ENCODE measurements around the gene MTAP. TPM values are rescaled to one million over a fixed set of nuclear protein-coding genes. Genes with fewer than 3 reads are reported as not detected.

MTAP gene
- polyA plus RNA-seq, 1 donor from 2014 or later, result 19.3 TPM

- Mint-ChIP-seq H3K36me3 (peaks cover 23% of the 10 kb centered on the region), H3K9me3 (peaks cover under 1 to 4% (median 3%) of the 10 kb centered on the region in 3 donors), H3K27me3 (no peaks in the 10 kb centered on the region), H3K27ac (peak overlapping the region in 2 of 3 donors; percentile 17 to 21), H3K4me1 (no peaks in the 10 kb centered on the region), H3K4me3 (no peak overlapping the region)
Observed at GRCh38 chr9:21852754-21853153, 50.3 kb downstream of the MTAP start.

GRCh38 chr9:21853414-21853813 is 51.0 kb downstream of the MTAP start:
- peaks cover 0 to 4% (median 3%) of the 10 kb centered on the region in 3 donors for H3K9me3 Mint-ChIP-seq
- H3K27ac Mint-ChIP-seq, result no peak overlapping the region
- H3K36me3 Mint-ChIP-seq, result peaks cover 22% of the 10 kb centered on the region

GRCh38 chr9:21854119-21854518 is 51.7 kb downstream of the MTAP start:
- peaks cover 28% of the 10 kb centered on the region for H3K36me3 Mint-ChIP-seq
- peaks cover 0 to 2% (median 0%) of the 10 kb centered on the region in 3 donors for H3K9me3 Mint-ChIP-seq
- no peaks in the 10 kb centered on the region for H3K27me3 Mint-ChIP-seq
- H3K4me1 Mint-ChIP-seq, result no peaks in the 10 kb centered on the region
- no peak overlapping the region for H3K27ac Mint-ChIP-seq
- no peak overlapping the region for H3K4me3 Mint-ChIP-seq

More at GRCh38 chr9:21853414-21853813, 51.0 kb downstream of the MTAP start:
- H3K4me3 Mint-ChIP-seq, result no peak overlapping the region
- H3K27me3 Mint-ChIP-seq, result no peaks in the 10 kb centered on the region
- no peaks in the 10 kb centered on the region for H3K4me1 Mint-ChIP-seq

- Mint-ChIP-seq H3K27me3 (no peaks in the 10 kb centered on the region), H3K27ac (no peak overlapping the region), H3K9me3 (no peaks in the 10 kb centered on the region), H3K4me1 (no peaks in the 10 kb centered on the region), H3K4me3 (no peak overlapping the region), H3K36me3 (peaks cover 28% of the 10 kb centered on the region)
Observed at GRCh38 chr9:21854594-21854993, 52.2 kb downstream of the MTAP start.

GRCh38 chr9:21856301-21857094 is 54.1 kb downstream of the MTAP start:
- Mint-ChIP-seq H3K27me3 (no peaks in the 10 kb centered on the region), H3K4me1 (peaks cover 0 to 3% (median 0%) of the 10 kb centered on the region in 3 donors), H3K9me3 (no peaks in the 10 kb centered on the region), H3K36me3 (peaks cover 33% of the 10 kb centered on the region), H3K4me3 (peak overlapping the region in 1 of 4 donors; percentile 15), H3K27ac (no peak overlapping the region)

GRCh38 chr9:21862871-21863270 is 60.4 kb downstream of the MTAP start:
- peak overlapping the region in 1 of 3 donors; percentile 16 for H3K27ac Mint-ChIP-seq
- H3K4me1 Mint-ChIP-seq, result peaks cover 0 to 6% (median 3%) of the 10 kb centered on the region in 3 donors
- peaks cover 35% of the 10 kb centered on the region for H3K36me3 Mint-ChIP-seq
- no peaks in the 10 kb centered on the region for H3K27me3 Mint-ChIP-seq
- H3K9me3 Mint-ChIP-seq, result no peaks in the 10 kb centered on the region
- H3K4me3 Mint-ChIP-seq, result no peak overlapping the region

- H3K4me3 Mint-ChIP-seq, result no peak overlapping the region
- no peaks in the 10 kb centered on the region for H3K9me3 Mint-ChIP-seq
- peaks cover 27% of the 10 kb centered on the region for H3K36me3 Mint-ChIP-seq
- no peaks in the 10 kb centered on the region for H3K27me3 Mint-ChIP-seq
- peaks cover 0 to 6% (median 3%) of the 10 kb centered on the region in 3 donors for H3K4me1 Mint-ChIP-seq
- H3K27ac Mint-ChIP-seq, result peak overlapping the region in 1 of 3 donors; percentile 68
Observed at GRCh38 chr9:21864505-21864904, 62.1 kb downstream of the MTAP start.

GRCh38 chr9:21866302-21866701 is 63.9 kb downstream of the MTAP start:
- Mint-ChIP-seq H3K9me3 (no peaks in the 10 kb centered on the region), H3K27ac (no peak overlapping the region), H3K36me3 (peaks cover 24% of the 10 kb centered on the region), H3K4me3 (no peak overlapping the region), H3K27me3 (no peaks in the 10 kb centered on the region), H3K4me1 (peaks cover 0 to 5% (median 3%) of the 10 kb centered on the region in 3 donors)

- H3K36me3 Mint-ChIP-seq, result peaks cover 8% of the 10 kb centered on the region
- no peak overlapping the region for H3K4me3 Mint-ChIP-seq
- no peaks in the 10 kb centered on the region for H3K27me3 Mint-ChIP-seq
- peaks cover 0 to 5% (median 0%) of the 10 kb centered on the region in 3 donors for H3K4me1 Mint-ChIP-seq
- peaks cover 0 to 9% (median 3%) of the 10 kb centered on the region in 3 donors for H3K9me3 Mint-ChIP-seq
- no peak overlapping the region for H3K27ac Mint-ChIP-seq
Observed at GRCh38 chr9:21871256-21871975, 69.0 kb downstream of the MTAP start.

GRCh38 chr9:21872696-21873095 is 70.3 kb downstream of the MTAP start:
- H3K9me3 Mint-ChIP-seq, result peaks cover 2 to 9% (median 3%) of the 10 kb centered on the region in 3 donors
- no peak overlapping the region for H3K27ac Mint-ChIP-seq
- H3K36me3 Mint-ChIP-seq, result peaks cover 8% of the 10 kb centered on the region
- no peaks in the 10 kb centered on the region for H3K27me3 Mint-ChIP-seq
- H3K4me1 Mint-ChIP-seq, result peaks cover 0 to 5% (median 0%) of the 10 kb centered on the region in 3 donors
- no peak overlapping the region for H3K4me3 Mint-ChIP-seq

GRCh38 chr9:21873540-21874221 is 71.2 kb downstream of the MTAP start:
- Mint-ChIP-seq H3K36me3 (peaks cover 8% of the 10 kb centered on the region), H3K4me1 (peaks cover 0 to 5% (median 0%) of the 10 kb centered on the region in 3 donors), H3K27ac (no peak overlapping the region), H3K4me3 (no peak overlapping the region), H3K9me3 (peaks cover 2 to 9% (median 3%) of the 10 kb centered on the region in 3 donors), H3K27me3 (no peaks in the 10 kb centered on the region)

- peaks cover 15% of the 10 kb centered on the region for H3K36me3 Mint-ChIP-seq
- peaks cover 5 to 20% (median 5%) of the 10 kb centered on the region in 3 donors for H3K9me3 Mint-ChIP-seq
- H3K4me1 Mint-ChIP-seq, result peaks cover 0 to 5% (median 1%) of the 10 kb centered on the region in 3 donors
Observed at GRCh38 chr9:21875893-21876292, 73.5 kb downstream of the MTAP start.

GRCh38 chr9:21883642-21884041 is 81.2 kb downstream of the MTAP start:
- H3K4me3 Mint-ChIP-seq, result no peak overlapping the region
- peaks cover 4 to 17% (median 9%) of the 10 kb centered on the region in 3 donors for H3K9me3 Mint-ChIP-seq
- peak overlapping the region in 1 of 3 donors; percentile 48 for H3K27ac Mint-ChIP-seq
- no peaks in the 10 kb centered on the region for H3K27me3 Mint-ChIP-seq
- peaks cover 20% of the 10 kb centered on the region for H3K36me3 Mint-ChIP-seq
- H3K4me1 Mint-ChIP-seq, result peaks cover 0 to 2% (median 1%) of the 10 kb centered on the region in 3 donors

More at GRCh38 chr9:21875893-21876292, 73.5 kb downstream of the MTAP start:
- H3K4me3 Mint-ChIP-seq, result no peak overlapping the region
- H3K27ac Mint-ChIP-seq, result no peak overlapping the region
- H3K27me3 Mint-ChIP-seq, result no peaks in the 10 kb centered on the region

GRCh38 chr9:21889673-21890072 is 87.2 kb downstream of the MTAP start:
- Mint-ChIP-seq H3K9me3 (peaks cover 4 to 11% (median 6%) of the 10 kb centered on the region in 3 donors), H3K27me3 (no peaks in the 10 kb centered on the region), H3K27ac (no peak overlapping the region), H3K4me3 (no peak overlapping the region), H3K36me3 (peaks cover 27% of the 10 kb centered on the region), H3K4me1 (peaks cover 0 to 2% (median 1%) of the 10 kb centered on the region in 3 donors)

- Mint-ChIP-seq H3K4me1 (peaks cover 0 to 1% (median 0%) of the 10 kb centered on the region in 3 donors), H3K36me3 (peaks cover 27% of the 10 kb centered on the region), H3K27ac (no peak overlapping the region), H3K27me3 (no peaks in the 10 kb centered on the region), H3K9me3 (peaks cover 4 to 11% (median 6%) of the 10 kb centered on the region in 3 donors), H3K4me3 (no peak overlapping the region)
Observed at GRCh38 chr9:21890696-21891095, 88.3 kb downstream of the MTAP start.
